Endodermal cell (in vitro differentiated cells): ENCODE data around the gene MICALL1. TPM values are rescaled to one million over a fixed set of nuclear protein-coding genes. Genes with fewer than 3 reads are reported as not detected.

Experiments used
- DNase-seq: peaks from one replicate; pipeline ENCODE4 v3.0.0-alpha.2; 2017
- H3K27ac ChIP-seq: 2 replicates; pipeline ENCODE4 v1.5.1; 2013; ENCODE audit warnings: mild to moderate bottlenecking, low read depth, low read length, moderate library complexity
- H3K27me3 ChIP-seq: 2 replicates; pipeline ENCODE4 v1.6.1; 2013; ENCODE audit warnings: mild to moderate bottlenecking, low read length, moderate library complexity; ENCODE audit not compliant: insufficient read depth, control insufficient read depth, poor library complexity, severe bottlenecking
- H3K36me3 ChIP-seq: 2 replicates; pipeline ENCODE4 v1.7.0; 2013; ENCODE audit warnings: mild to moderate bottlenecking, low read length, moderate library complexity; ENCODE audit not compliant: control insufficient read depth, insufficient read depth
- H3K4me1 ChIP-seq: one replicate; pipeline ENCODE4 v1.7.0; 2013; ENCODE audit warnings: low read length; ENCODE audit not compliant: control insufficient read depth, insufficient read depth
- H3K4me3 ChIP-seq: 2 replicates; pipeline ENCODE4 v1.5.1; 2013; ENCODE audit warnings: mild to moderate bottlenecking, low read length, moderate library complexity
- H3K9ac ChIP-seq: 2 replicates; pipeline ENCODE4 v1.6.1; 2013; ENCODE audit warnings: mild to moderate bottlenecking, low read length, moderate library complexity; ENCODE audit not compliant: poor library complexity, severe bottlenecking; ENCODE audit errors: extremely low read depth
- H3K9me3 ChIP-seq: 2 replicates; pipeline ENCODE4 v1.6.1; 2013; ENCODE audit warnings: mild to moderate bottlenecking, low read length, moderate library complexity; ENCODE audit not compliant: control insufficient read depth
- H3K27ac Mint-ChIP-seq: 2 replicates; pipeline ENCODE4 v1.8.0; 2020; ENCODE audit warnings: mixed read lengths
- H3K27me3 Mint-ChIP-seq: 2 replicates; pipeline ENCODE4 v1.8.0; 2021; ENCODE audit warnings: mild to moderate bottlenecking, mixed read lengths; ENCODE audit not compliant: insufficient read depth
- H3K36me3 Mint-ChIP-seq: 2 replicates; pipeline ENCODE4 v1.8.0; 2020; ENCODE audit warnings: low read depth, mixed read lengths
- H3K4me1 Mint-ChIP-seq: 2 replicates; pipeline ENCODE4 v1.8.0; 2020; ENCODE audit warnings: mixed read lengths
- H3K4me3 Mint-ChIP-seq: 2 replicates; pipeline ENCODE4 v1.8.0; 2020; ENCODE audit warnings: mild to moderate bottlenecking, moderate library complexity, mixed read lengths
- H3K9me3 Mint-ChIP-seq: 2 replicates; pipeline ENCODE4 v1.8.0; 2020; ENCODE audit warnings: mild to moderate bottlenecking, mixed read lengths
- CTCF ChIP-seq: fragments of 200-600 bp; sonication (generic); conservative IDR thresholded peaks from 2 replicates; pipeline ENCODE4 v1.5.0; 2021; ENCODE audit warnings: antibody characterized with exemption, mild to moderate bottlenecking
- WGBS, 2 experiments: methylation state at CpG; one replicate each; pipeline versions ENCODE4 v1.1.5 to v1.1.7; 2013; ENCODE audit warnings: missing lambda C conversion rate in 2 of 2, mixed read lengths in 1 of 2; ENCODE audit not compliant: insufficient coverage in 1 of 2, insufficient read length in 1 of 2; 5-methylcytosine and 5-hydroxymethylcytosine counted together
- total RNA-seq, 2 donors: library from RNA; stranded (reverse); fragmentation: NEBNext Ultra II Directional in 1 of 2; extraction: Animal tissue kit (Norgen Biotek cat#: 25700) in 1 of 2; gene quantifications; 2 replicates in 1 of 2; 3 replicates in 1 of 2; pipeline ENCODE4 v1.2.1, GENCODE V29; 2021

Gene MICALL1
- total RNA-seq, 2 donors from 2014 or later, result 33.5 to 36.6 TPM

- Histone ChIP-seq H3K9ac (no peak overlapping the region), H3K9me3 (no peaks in the 10 kb centered on the region), H3K27me3 (no peaks in the 10 kb centered on the region), H3K36me3 (peaks cover 29% of the 10 kb centered on the region), H3K4me1 (peaks cover under 1% of the 10 kb centered on the region), H3K4me3 (no peak overlapping the region), H3K27ac (no peak overlapping the region)
- 94 to 100% methylated on average over 4 to 5 of the region's 5 CpGs for WGBS, 2 experiments
- H3K9me3 Mint-ChIP-seq, result no peaks in the 10 kb centered on the region
- H3K4me1 Mint-ChIP-seq, result peaks cover 4% of the 10 kb centered on the region
- no peak for TF ChIP-seq CTCF
- no peak overlapping the region for H3K4me3 Mint-ChIP-seq
- no peaks in the 10 kb centered on the region for H3K27me3 Mint-ChIP-seq
- no peak overlapping the region for H3K27ac Mint-ChIP-seq
- DNase-seq, result no peak
- peaks cover 26% of the 10 kb centered on the region for H3K36me3 Mint-ChIP-seq
Observed at GRCh38 chr22:37916311-37916710, 10.2 kb downstream of the MICALL1 start.

GRCh38 chr22:37917874-37918548, 11.9 kb downstream of the MICALL1 start:
- DNase-seq, result no peak
- Histone ChIP-seq H3K27me3 (no peaks in the 10 kb centered on the region), H3K27ac (no peak overlapping the region), H3K9me3 (no peaks in the 10 kb centered on the region), H3K4me3 (no peak overlapping the region), H3K9ac (no peak overlapping the region), H3K36me3 (peaks cover 24% of the 10 kb centered on the region), H3K4me1 (no peaks in the 10 kb centered on the region)
- Mint-ChIP-seq H3K27me3 (no peaks in the 10 kb centered on the region), H3K9me3 (no peaks in the 10 kb centered on the region), H3K4me1 (no peaks in the 10 kb centered on the region), H3K36me3 (peaks cover 24% of the 10 kb centered on the region), H3K4me3 (no peak overlapping the region), H3K27ac (no peak overlapping the region)
- no peak for TF ChIP-seq CTCF
- 80 to 91% methylated on average over 2 to 4 of the region's 4 CpGs for WGBS, 2 experiments

GRCh38 chr22:37918580-37919270, 12.6 kb downstream of the MICALL1 start:
- H3K36me3 ChIP-seq, result peaks cover 24% of the 10 kb centered on the region
- no peaks in the 10 kb centered on the region for H3K4me1 ChIP-seq
- H3K4me3 Mint-ChIP-seq, result no peak overlapping the region
- DNase-seq, result no peak
- no peak overlapping the region for H3K4me3 ChIP-seq
- H3K9ac ChIP-seq, result no peak overlapping the region
- H3K9me3 Mint-ChIP-seq, result no peaks in the 10 kb centered on the region
- H3K4me1 Mint-ChIP-seq, result no peaks in the 10 kb centered on the region
- H3K27ac ChIP-seq, result no peak overlapping the region
- 94 to 99% methylated on average over 11 to 25 of the region's 25 CpGs for WGBS, 2 experiments
- peaks cover 22% of the 10 kb centered on the region for H3K36me3 Mint-ChIP-seq
- H3K27me3 ChIP-seq, result no peaks in the 10 kb centered on the region
- TF ChIP-seq CTCF, result no peak
- H3K9me3 ChIP-seq, result no peaks in the 10 kb centered on the region
- H3K27ac Mint-ChIP-seq, result no peak overlapping the region
- no peaks in the 10 kb centered on the region for H3K27me3 Mint-ChIP-seq
